ENCODE results near the gene KCNE5.
"Not testable (repeated sequence)": the region's sequence is repeated elsewhere in the genome, so short reads cannot be mapped to it uniquely, and the experiment has no call there.

Gene KCNE5

DNA sequence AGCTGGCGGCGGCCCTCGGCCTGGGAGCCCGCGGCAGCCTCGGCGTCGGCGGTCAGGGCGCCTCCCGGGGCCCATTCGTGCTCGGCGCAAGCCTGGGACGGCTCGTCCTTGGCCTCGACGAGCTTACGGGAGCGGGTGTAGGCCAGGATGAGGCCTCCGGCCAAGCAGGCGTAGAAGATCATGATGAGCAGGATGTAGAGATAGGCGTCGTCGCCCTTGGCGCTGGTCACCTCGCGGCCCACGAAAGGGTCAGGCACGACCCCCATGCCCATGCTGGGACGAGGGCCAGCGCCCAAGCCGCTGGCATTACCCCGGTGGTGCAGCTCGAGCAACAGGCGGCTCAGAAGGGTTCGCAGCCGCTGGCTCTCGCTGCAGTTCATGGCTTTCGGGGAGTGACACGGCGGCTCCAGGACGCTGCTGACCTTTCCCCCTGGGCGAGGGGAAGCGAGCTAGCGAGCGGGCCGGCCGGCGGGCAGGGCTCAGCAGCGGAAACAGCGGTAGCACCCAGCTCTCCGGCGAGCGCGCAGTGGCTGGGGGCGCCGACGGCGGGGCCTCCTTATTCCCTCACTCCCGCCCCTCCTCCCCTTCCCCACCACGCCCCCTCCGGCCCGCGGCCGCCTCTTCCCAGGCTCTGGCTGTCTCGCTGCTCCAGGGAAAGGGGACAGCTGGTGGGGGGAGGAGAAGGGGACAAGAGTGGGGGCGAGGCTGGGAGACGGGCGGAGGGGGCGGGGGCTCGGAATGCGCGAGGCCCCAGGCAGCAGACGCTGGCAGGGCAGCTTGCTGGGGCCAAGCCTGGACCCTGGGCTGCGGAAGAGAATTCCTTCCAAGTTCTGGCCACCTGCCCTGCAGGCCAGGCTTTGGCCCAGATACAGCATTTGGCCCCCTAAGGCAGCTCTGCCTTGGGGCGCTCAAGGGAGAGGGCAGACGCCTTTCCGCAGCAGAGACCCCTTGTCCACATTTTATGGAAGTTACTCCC, at the start of gene KCNE5:
Gene KCNE5, minus strand, starts transcription at position 532 of the 976 bp plus-strand sequence. Its CDS starts 152 bp downstream, at position 380.
- no peak for DNase-seq

DNA sequence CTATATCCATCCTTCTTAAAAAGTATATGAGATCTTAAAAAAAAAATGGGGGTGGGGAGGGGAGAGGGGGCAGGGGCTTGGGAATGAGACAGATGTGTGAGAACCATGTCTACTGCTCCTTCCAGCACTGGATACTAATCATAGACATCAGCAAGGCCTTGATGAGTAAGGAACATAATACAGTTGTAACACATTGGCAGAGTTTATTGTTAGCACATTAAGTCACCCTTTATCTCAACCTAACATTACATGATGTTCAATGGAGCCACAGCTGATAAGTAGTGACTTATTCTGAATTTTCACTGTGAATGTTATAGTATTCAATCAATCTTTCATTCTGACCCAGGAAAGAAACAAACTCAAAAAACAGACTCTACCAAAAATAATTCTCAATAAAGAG, 47.3 kb upstream of the KCNE5 start:
- DNase-seq: no peak

DNA sequence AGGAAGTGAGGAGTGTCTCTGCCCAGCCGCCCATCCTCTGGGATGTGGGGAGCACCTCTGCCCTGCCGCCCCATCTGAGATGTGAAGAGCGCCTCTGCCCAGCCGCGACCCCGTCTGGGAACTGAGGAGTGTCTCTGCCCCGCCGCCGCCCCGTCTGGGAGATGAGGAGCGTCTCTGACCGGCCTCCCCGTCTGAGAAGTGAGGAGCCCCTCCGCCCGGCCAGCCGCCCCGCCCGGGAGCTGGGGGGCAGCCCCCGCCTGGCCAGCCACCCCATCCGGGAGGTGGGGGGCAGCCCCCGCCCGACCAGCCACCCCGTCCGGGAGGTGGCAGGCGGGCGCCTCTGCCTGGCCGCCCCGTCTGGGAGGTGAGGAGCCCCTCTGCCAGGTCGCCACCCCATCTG, 46.2 kb upstream of the KCNE5 start:
- DNase-seq: not testable (repeated sequence)

- DNase-seq: no peak
Observed at GRCh38 chrX:109667986-109668385, 43.0 kb upstream of the KCNE5 start.

DNA sequence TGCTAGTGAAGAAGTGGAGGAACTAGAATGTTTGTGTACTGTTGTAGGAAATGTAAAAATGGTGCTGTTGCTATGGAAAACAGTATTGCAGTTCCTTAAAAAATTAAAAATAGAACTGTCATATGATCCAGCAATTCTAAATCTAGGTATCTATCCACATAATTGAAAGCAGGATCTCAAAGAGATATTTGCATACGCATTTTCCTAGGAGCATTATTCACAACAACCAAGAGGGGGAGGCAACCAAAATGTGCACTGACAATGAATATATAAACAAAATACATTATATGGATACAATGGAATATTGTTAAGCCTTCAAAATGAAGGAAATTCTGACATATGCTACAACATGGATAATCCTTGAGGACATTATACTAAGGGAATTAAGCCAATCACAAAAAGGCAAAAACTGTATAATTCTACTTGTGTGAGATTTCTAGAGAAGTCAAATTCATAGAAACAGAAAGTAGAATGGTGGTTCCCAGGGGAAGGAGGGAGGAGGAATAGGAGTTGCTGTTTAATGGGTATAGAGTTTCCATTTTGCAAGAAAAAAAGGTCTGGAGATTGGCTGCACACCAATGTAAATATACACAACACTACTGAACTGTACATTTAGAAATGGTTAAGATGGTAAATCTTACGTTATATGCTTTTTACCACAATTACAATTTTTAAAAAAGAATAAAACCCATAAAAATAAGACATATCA, 35.6 kb upstream of the KCNE5 start:
- no peak for DNase-seq

DNA sequence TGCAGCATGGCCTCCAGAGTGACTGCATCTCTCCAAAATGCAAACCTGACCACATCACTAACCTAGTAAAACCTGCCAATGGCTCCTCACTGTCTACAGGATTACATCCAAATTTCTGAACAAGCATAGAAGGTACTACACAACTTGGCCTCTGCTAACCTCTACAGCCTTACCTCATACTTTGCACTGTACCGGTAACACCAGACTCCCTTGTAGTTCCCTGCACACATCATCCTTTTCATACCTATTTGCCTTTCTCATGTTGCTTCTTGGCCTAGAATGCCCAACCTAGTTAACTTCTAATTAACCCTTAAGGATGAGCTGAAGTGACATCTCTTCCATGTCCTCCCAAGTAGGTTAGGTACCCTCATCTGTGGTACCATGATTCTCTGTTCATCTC, 33.4 kb upstream of the KCNE5 start:
- no peak for DNase-seq

DNA sequence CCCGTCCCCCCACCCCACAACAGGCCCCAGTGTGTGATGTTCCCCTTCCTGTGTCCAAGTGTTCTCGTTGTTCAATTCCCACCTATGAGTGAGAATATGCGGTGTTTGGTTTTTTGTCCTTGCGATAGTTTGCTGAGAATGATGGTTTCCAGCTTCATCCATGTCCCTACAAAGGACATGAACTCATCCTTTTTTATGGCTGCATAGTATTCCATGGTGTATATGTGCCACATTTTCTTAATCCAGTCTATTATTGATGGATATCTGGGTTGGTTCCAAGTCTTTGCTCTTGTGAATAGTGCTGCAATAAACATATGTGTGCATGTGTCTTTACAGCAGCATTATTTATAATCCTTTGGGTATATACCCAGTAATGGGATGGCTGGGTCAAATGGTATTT, 32.4 kb upstream of the KCNE5 start:
- DNase-seq: not testable (repeated sequence)

GRCh38 chrX:109656774-109657173, 31.8 kb upstream of the KCNE5 start:
- no peak for DNase-seq

DNA sequence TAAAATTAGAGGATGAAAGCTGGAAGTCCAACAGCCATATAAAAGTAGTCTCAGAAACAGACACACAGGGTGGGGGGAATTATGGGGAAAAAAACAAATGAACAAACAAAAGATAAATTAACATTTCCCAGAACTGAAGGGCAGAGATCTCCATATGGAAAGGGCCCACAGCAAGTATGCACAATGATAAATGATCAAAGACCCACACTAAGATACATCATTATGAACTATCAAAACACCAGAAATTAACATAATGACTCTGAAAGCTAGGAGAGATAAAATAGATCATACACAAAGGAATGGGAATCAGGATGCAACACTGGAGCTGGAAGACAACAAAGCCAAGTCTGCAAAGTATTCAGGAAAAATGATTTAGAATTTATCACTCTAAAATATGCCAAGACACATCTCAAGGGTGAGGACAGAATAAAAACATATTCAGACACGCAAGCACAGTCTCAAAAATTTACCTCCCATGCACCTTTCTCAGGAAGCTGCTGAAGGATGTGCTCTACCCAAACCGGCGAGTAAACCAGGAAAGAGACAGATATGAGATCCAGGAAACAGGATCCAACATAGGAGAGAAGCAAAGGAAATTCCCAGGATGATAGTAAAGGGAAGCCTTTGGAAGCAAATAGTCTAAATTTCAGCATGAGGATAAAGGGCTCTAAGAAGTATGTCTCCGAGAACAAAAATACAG, 30.7 kb upstream of the KCNE5 start:
- DNase-seq: no peak

DNA sequence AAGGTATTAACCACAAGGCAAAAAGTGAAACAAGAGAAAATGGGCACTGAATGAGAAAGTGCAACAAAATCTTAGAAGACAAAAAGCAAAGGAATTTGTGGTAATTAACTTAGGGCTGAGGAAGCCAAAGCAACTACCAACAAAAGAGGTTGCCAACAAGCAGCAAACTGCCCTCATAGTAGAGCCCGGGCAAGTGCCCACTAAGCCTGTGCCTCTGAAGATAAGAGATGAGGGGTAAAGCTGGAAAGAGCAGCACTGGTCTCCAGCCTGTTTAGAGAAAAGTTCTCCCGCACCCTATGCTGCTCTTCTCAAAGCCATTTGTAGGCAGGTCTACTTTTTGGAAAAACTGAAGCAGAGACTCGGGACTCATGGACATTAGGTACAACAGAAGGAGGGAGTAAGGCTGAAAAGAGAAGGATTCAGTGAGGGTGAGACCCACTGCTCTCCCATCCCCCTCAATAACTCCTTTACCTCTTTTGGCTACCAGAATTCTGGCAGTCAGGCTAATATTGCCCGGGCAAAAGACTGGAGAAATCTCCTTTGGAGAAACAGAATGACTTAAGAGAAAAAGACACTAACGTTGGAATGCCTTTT, 29.6 kb upstream of the KCNE5 start:
- no peak for DNase-seq

DNA sequence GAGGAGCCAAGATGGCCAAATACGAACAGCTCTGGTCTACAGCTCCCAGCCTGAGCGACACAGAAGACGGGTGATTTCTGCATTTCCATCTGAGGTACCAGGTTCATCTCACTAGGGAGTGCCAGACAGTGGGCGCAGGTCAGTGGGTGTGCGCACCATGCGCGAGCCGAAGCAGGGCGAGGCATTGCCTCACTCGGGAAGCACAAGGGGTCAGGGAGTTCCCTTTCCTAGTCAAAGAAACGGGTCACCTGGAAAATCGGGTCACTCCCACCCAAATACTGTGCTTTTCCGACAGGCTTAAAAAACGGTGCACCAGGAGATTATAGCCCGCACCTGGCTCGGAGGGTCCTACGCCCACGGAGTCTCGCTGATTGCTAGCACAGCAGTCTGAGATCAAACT, 19.7 kb upstream of the KCNE5 start:
- DNase-seq: not testable (repeated sequence)

GRCh38 chrX:109643687-109644086, 18.7 kb upstream of the KCNE5 start:
- no peak for DNase-seq

GRCh38 chrX:109638158-109638557, 13.2 kb upstream of the KCNE5 start:
- DNase-seq: no peak

DNA sequence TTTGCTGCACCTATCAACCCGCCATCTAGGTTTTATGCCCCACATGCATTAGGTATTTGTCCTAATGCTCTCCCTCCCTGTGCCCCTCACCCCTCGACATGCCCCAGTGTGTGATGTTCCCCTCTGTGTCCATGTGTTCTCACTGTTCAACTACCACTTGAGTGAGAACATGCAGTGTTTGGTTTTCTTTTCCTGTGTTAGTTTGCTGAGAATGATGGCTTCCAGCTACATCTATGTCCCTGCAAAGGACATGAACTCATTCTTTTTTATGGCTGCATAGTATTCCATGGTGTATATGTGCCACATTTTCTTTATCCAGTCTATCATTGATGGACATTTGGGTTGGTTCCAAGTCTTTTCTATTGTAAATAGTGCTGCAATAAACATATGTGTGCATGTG, 12.5 kb upstream of the KCNE5 start:
- not testable (repeated sequence) for DNase-seq

- DNase-seq: no peak
Observed at GRCh38 chrX:109635146-109635545, 10.2 kb upstream of the KCNE5 start.

DNA sequence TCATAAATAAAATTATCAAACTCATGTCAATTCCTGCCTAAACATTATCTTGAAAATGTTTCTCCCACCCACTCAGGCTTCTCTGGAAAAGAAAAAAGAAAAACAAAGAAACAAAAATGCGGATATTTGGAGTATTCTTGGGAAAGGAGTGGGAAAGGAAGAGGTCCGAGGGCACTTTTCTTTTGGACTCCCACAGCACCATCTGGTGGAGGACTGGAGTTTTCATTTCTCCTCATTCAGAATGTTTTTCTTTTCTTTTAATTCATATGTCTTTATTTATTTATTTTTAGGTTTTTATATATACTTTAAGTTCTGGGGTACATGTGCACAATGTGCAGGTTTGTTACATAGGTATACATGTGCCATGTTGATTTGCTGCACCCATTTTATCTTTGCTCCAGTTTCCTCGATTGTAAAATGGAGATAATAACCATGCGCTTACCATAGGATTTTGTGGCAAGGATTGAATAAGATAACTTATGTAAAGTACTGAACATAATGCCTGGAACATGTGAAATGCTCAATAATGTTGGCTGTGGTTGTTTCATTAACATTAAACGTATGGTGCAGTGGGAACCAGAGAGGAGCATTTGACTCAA, 8.0 kb upstream of the KCNE5 start:
- DNase-seq: no peak

DNA sequence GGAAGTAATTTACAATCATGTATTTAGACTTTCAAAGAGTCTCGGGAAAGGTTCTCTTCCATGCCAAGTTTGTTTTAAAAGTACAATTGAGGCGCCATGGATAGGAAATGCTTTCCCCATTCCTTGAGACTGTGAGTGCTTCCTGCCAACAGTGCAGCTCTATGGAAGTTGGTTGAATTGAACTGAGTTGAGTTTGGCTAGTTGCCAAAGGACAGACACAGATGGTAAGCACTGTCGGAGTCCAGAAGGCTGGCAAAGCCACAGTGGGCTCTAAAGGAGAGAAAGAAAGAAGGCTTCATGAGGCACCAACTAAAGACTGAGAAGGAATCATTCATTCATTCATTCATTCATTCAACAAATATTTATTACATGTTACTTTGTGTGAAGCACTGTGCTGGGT, 4.3 kb upstream of the KCNE5 start:
- DNase-seq: no peak

GRCh38 chrX:109626637-109627036, 1.7 kb upstream of the KCNE5 start:
- no peak for DNase-seq

- no peak for DNase-seq
Observed at GRCh38 chrX:109623997-109624396, 975 bp downstream of the KCNE5 start.

GRCh38 chrX:109622270-109622669, 2.7 kb downstream of the KCNE5 start:
- no peak for DNase-seq

DNA sequence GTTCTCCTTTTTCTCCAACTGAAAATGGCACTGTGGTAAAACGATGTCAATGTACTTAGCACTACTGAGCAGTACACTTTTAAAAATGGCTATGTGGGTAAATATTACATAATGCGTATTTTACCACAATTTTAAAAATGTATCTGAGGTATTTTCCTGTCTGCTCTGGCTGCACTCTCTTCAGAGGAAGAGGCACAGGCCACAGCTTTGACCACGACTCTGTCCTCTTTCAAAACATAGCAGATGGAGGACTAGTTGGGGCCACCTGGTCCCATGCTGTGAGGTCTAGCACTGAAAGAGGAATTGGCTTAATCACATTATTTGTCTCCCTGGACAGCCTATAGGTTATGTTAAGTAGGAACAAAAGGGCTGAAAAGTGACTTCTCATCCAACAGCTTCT, 5.2 kb downstream of the KCNE5 start:
- no peak for DNase-seq

- DNase-seq: no peak
Observed at GRCh38 chrX:109614951-109615350, 10.0 kb downstream of the KCNE5 start.

GRCh38 chrX:109601486-109601885, 23.5 kb downstream of the KCNE5 start:
- DNase-seq: no peak
